BJ (cell line): Measurements from ENCODE around the gene PCNT. TPM values are rescaled to one million over a fixed set of nuclear protein-coding genes. Genes with fewer than 3 reads are reported as not detected.

Source experiments
- CTCF ChIA-PET: fragments of 350-600 bp; formaldehyde crosslinking; extraction: SDS; loops from one replicate; lab custom pipeline; 2021; ENCODE audit warnings: antibody characterized with exemption, inconsistent platforms; lab: Yijun Ruan, JAX
- POLR2A ChIA-PET: fragments of 300-600 bp; sonication (Branson Sonifier 250); formaldehyde crosslinking; extraction: SDS; loops from one replicate; lab custom pipeline; 2021; ENCODE audit warnings: antibody characterized with exemption; lab: Charles Lee
- DNase-seq: peaks from one replicate; pipeline ENCODE4 v3.0.0-alpha.2; 2011; ENCODE audit warnings: low read depth
- H3K27me3 ChIP-seq: 2 replicates; pipeline ENCODE4 v1.6.0; 2011; ENCODE audit warnings: low read length; ENCODE audit not compliant: control insufficient read depth, insufficient read depth
- H3K36me3 ChIP-seq: 2 replicates; pipeline ENCODE4 v1.5.1; 2011; ENCODE audit warnings: low read length; ENCODE audit not compliant: control insufficient read depth, insufficient read depth
- H3K4me3 ChIP-seq: 2 replicates; pipeline ENCODE4 v1.5.1; 2011; ENCODE audit warnings: low read depth, mild to moderate bottlenecking, control low read depth, low read length
- polyA plus RNA-seq: library from polyadenylated mRNA; depleted of rRNA; stranded (reverse); fragments of >200 nt; gene quantifications from 2 replicates; pipeline ENCODE4 v1.2.3, GENCODE V29; 2011
- TF ChIP-seq, protein P1 (sequence below): IDR thresholded peaks from 2 replicates; pipeline ENCODE4 v1.5.1; 2011; ENCODE audit warnings: low read depth, mild to moderate bottlenecking, control low read depth, inconsistent platforms, low read length, moderate library complexity; ENCODE audit not compliant: insufficient read depth

Gene PCNT
- polyA plus RNA-seq, 1 experiment: 11.0 TPM

DNA sequence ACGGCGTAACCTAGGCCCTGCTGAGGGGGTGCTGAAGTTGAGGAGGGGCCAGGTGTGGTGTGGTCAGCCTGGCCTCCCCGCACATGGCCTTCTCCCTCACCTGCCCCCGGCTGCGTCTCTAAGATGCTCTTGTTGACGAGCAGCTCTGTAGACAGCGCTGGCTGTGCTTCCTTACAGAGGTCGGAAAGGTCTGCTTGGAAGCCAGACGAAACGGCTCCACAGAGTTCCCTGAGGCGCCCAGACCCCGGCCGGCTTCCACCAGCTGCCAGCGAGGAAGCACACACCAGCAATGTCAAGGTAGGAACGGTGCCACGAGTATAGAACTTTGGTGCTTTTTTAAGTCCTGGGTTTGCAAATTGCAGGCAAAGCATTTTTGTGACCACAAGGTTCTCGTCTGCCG lies 116.0 kb downstream of the PCNT start:
- TF ChIP-seq, protein P1, sequence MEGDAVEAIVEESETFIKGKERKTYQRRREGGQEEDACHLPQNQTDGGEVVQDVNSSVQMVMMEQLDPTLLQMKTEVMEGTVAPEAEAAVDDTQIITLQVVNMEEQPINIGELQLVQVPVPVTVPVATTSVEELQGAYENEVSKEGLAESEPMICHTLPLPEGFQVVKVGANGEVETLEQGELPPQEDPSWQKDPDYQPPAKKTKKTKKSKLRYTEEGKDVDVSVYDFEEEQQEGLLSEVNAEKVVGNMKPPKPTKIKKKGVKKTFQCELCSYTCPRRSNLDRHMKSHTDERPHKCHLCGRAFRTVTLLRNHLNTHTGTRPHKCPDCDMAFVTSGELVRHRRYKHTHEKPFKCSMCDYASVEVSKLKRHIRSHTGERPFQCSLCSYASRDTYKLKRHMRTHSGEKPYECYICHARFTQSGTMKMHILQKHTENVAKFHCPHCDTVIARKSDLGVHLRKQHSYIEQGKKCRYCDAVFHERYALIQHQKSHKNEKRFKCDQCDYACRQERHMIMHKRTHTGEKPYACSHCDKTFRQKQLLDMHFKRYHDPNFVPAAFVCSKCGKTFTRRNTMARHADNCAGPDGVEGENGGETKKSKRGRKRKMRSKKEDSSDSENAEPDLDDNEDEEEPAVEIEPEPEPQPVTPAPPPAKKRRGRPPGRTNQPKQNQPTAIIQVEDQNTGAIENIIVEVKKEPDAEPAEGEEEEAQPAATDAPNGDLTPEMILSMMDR: no peak
- ChIA-PET CTCF (no interaction called here), POLR2A (no interaction called here)
- H3K27me3 ChIP-seq: no peaks in the 10 kb centered on the region
- no peak for DNase-seq
- H3K4me3 ChIP-seq: no peak overlapping the region
- peaks cover 38% of the 10 kb centered on the region for H3K36me3 ChIP-seq

DNA sequence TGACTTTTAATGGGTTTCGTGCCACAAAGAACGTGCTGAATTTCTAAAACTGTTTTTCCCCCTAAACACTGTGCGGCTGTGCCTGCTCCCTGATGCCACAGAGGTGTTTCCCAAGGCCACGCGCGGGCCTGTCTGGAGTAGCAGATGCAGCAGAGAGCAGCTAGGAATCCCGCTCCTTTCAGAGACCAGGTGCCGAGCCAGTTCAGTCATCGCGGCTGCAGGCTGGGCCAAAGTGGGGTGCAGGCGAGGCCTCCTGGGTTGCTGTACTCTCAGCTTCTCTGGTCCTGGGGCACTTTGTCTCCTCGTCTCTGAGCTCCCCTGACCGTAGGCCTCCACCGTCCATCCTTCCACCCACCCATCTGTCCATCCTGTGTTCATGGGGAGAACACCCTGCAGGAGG lies 117.4 kb downstream of the PCNT start:
- Histone ChIP-seq H3K27me3 (no peaks in the 10 kb centered on the region), H3K36me3 (peaks cover 36% of the 10 kb centered on the region), H3K4me3 (no peak overlapping the region)
- TF ChIP-seq, protein P1: no peak
- ChIA-PET POLR2A (no interaction called here), CTCF (no interaction called here)
- DNase-seq: no peak

DNA sequence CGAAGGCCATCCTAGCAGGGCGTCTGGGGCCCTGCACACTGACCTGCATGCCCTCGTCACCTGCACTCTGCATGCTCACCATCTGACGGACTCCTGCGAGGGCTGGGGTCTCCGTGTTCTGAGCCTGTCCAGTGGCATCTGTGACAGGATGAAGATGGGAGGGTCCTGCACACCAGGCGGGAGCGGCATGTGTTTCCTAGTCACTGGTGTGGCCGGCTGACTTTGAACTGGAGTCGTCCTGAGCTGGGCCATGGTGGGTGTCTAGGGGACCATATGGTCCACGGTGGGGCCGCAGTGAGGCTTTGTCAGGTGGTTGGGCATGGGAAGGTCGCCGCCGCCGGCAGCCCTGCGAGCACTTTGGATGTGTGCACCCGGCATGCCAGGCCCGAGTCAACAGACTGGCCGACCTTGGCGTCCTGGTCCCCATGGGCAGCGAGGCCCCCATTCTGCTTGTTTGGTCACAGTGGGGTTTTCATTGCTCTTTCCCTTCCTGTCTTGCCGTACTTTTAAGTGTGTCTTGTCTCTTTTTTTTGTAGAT lies 118.1 kb downstream of the PCNT start:
- CTCF ChIA-PET: no interaction called here

DNA sequence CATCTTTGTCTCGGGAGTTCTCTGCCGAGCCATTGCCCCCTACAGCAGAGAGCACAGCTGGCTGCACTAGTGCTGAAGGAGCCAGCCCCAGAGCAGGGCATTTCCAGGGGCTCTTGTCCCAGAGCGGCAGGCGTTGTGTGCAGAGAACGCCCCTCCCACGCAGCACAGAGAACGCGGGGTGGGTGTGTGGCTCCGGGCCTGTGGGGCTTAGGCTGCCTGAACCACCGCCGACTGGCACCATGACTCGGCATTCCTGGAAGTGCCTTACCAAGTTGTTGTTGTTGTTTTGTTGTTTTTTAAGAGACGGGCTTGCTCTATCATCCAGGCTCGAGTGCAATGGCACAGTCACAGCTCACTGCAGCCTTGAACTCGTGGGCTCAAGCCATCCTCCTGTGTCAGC lies 119.0 kb downstream of the PCNT start:
- no peaks in the 10 kb centered on the region for H3K27me3 ChIP-seq
- H3K36me3 ChIP-seq: peaks cover 30% of the 10 kb centered on the region
- TF ChIP-seq, protein P1: no peak
- POLR2A ChIA-PET: no interaction called here
- CTCF ChIA-PET: no interaction called here
- H3K4me3 ChIP-seq: no peak overlapping the region
- DNase-seq: no peak

More for the DNA sequence above, 118.1 kb downstream of the PCNT start:
- TF ChIP-seq, protein P1: no peak
- POLR2A ChIA-PET: no interaction called here
- DNase-seq: no peak
- Histone ChIP-seq H3K27me3 (no peaks in the 10 kb centered on the region), H3K4me3 (no peak overlapping the region), H3K36me3 (peaks cover 35% of the 10 kb centered on the region)

DNA sequence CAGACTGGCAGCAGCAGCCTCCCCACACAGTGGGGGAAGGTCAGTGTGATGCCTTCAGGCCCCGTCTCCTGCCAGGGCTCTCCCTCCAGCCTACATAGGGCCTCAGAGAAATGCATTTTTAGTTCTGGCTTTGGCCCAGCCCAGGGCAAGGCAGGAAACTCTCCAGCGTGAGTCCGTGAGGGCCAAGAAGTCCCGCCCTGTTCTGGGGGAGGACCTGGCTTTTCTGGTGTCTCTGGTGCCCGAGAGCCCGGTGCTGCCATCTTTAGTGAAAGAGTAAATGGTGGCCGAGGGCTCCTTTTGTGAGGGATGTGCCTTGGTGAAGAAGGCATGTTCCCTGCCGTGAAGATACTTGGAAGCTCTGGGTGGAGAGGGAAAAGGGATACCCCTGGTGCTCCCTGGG lies 120.0 kb downstream of the PCNT start:
- ChIA-PET CTCF (no interaction called here), POLR2A (no interaction called here)
- DNase-seq: no peak
- no peak overlapping the region for H3K4me3 ChIP-seq
- TF ChIP-seq, protein P1: no peak
- H3K27me3 ChIP-seq: no peaks in the 10 kb centered on the region
- peaks cover 27% of the 10 kb centered on the region for H3K36me3 ChIP-seq
